ENCODE results near the gene TMEM81. TPM values are rescaled to one million over a fixed set of nuclear protein-coding genes. Genes with fewer than 3 reads are reported as not detected.

TMEM81 gene
- total RNA-seq, 1 experiment from 2014 or later = 4.2 TPM

- ChIA-PET POLR2A (interaction anchor here (0.6 to 6.9 kb wide), 5 partner anchors 16 to 507 kb away, joined by 3 to 53 read pairs (median 3); partner anchors contain the start of gene RBBP5), CTCF (interaction anchor here (0.8 to 10.7 kb wide), 8 partner anchors 12 to 270 kb away, joined by 3 to 182 read pairs (median 6); no protein-coding TSS in a partner anchor)
- peaks cover 22% of the 10 kb centered on the region for H3K4me1 Mint-ChIP-seq (ENCODE audit: insufficient read depth, unreplicated experiment)
- TF ChIP-seq CTCF (IDR thresholded peaks at IDR 0.05; ENCODE audit: unreplicated experiment) = no peak
- peak; percentile 36 for DNase-seq (ENCODE audit: unreplicated experiment)
- H3K27ac Mint-ChIP-seq (ENCODE audit: low read depth, unreplicated experiment) = no peak overlapping the region
- intact Hi-C loops (cut with micrococcal nuclease) = no loop called here
- H3K27me3 Mint-ChIP-seq (ENCODE audit: insufficient read depth, unreplicated experiment) = no peaks in the 10 kb centered on the region
- no TSS peak for BruUV-seq (replicated peaks)
- no peak overlapping the region for H3K4me3 Mint-ChIP-seq (ENCODE audit: unreplicated experiment)
- H3K36me3 Mint-ChIP-seq (ENCODE audit: insufficient read depth, unreplicated experiment) = peaks cover 13% of the 10 kb centered on the region
- H3K9me3 Mint-ChIP-seq (ENCODE audit: unreplicated experiment) = no peaks in the 10 kb centered on the region
Measured at GRCh38 chr1:205077934-205078311, 6.3 kb downstream of the TMEM81 start.

GRCh38 chr1:205077158-205077933, 6.9 kb downstream of the TMEM81 start:
- H3K9me3 Mint-ChIP-seq (ENCODE audit: unreplicated experiment) = no peaks in the 10 kb centered on the region
- no peak overlapping the region for H3K4me3 Mint-ChIP-seq (ENCODE audit: unreplicated experiment)
- CTCF ChIA-PET = interaction anchor here (0.8 to 10.7 kb wide), 9 partner anchors 11 to 270 kb away, joined by 3 to 182 read pairs (median 7); no protein-coding TSS in a partner anchor
- no TSS peak for BruUV-seq (replicated peaks)
- DNase-seq (ENCODE audit: unreplicated experiment) = no peak
- H3K4me1 Mint-ChIP-seq (ENCODE audit: insufficient read depth, unreplicated experiment) = peaks cover 28% of the 10 kb centered on the region
- POLR2A ChIA-PET = interaction anchor here (0.6 to 6.9 kb wide), 5 partner anchors 17 to 506 kb away, joined by 3 to 53 read pairs (median 3); partner anchors contain the start of gene RBBP5
- no peaks in the 10 kb centered on the region for H3K27me3 Mint-ChIP-seq (ENCODE audit: insufficient read depth, unreplicated experiment)
- H3K36me3 Mint-ChIP-seq (ENCODE audit: insufficient read depth, unreplicated experiment) = peaks cover 8% of the 10 kb centered on the region
- no peak for TF ChIP-seq CTCF (IDR thresholded peaks at IDR 0.05; ENCODE audit: unreplicated experiment)
- intact Hi-C loops (cut with micrococcal nuclease) = no loop called here
- no peak overlapping the region for H3K27ac Mint-ChIP-seq (ENCODE audit: low read depth, unreplicated experiment)

- TF ChIP-seq CTCF (IDR thresholded peaks at IDR 0.05; ENCODE audit: unreplicated experiment) = no peak
- ChIA-PET POLR2A (interaction anchor here (1.1 to 6.9 kb wide), 5 partner anchors 8 to 46 kb away, joined by 3 to 53 read pairs (median 6); partner anchors contain the start of gene RBBP5), CTCF (interaction anchor here (0.6 to 10.7 kb wide), 10 partner anchors 10 to 180 kb away, joined by 3 to 182 read pairs (median 6); no protein-coding TSS in a partner anchor)
- Mint-ChIP-seq H3K27ac (ENCODE audit: low read depth, unreplicated experiment) (no peak overlapping the region), H3K4me3 (ENCODE audit: unreplicated experiment) (no peak overlapping the region), H3K9me3 (ENCODE audit: unreplicated experiment) (no peaks in the 10 kb centered on the region), H3K4me1 (ENCODE audit: insufficient read depth, unreplicated experiment) (peaks cover 29% of the 10 kb centered on the region), H3K27me3 (ENCODE audit: insufficient read depth, unreplicated experiment) (no peaks in the 10 kb centered on the region), H3K36me3 (ENCODE audit: insufficient read depth, unreplicated experiment) (no peaks in the 10 kb centered on the region)
- no TSS peak for BruUV-seq (replicated peaks)
- intact Hi-C loops (cut with micrococcal nuclease) = no loop called here
- no peak for DNase-seq (ENCODE audit: unreplicated experiment)
Measured at GRCh38 chr1:205076245-205076761, 8.0 kb downstream of the TMEM81 start.

- TF ChIP-seq CTCF (IDR thresholded peaks at IDR 0.05; ENCODE audit: unreplicated experiment) = no peak
- no peak for DNase-seq (ENCODE audit: unreplicated experiment)
- Mint-ChIP-seq H3K36me3 (ENCODE audit: insufficient read depth, unreplicated experiment) (no peaks in the 10 kb centered on the region), H3K9me3 (ENCODE audit: unreplicated experiment) (no peaks in the 10 kb centered on the region), H3K4me3 (ENCODE audit: unreplicated experiment) (no peak overlapping the region), H3K4me1 (ENCODE audit: insufficient read depth, unreplicated experiment) (peaks cover 29% of the 10 kb centered on the region), H3K27ac (ENCODE audit: low read depth, unreplicated experiment) (no peak overlapping the region), H3K27me3 (ENCODE audit: insufficient read depth, unreplicated experiment) (no peaks in the 10 kb centered on the region)
- BruUV-seq (replicated peaks) = no TSS peak
- intact Hi-C loops (cut with micrococcal nuclease) = no loop called here
- ChIA-PET CTCF (interaction anchor here (0.6 to 10.7 kb wide), 11 partner anchors 10 to 180 kb away, joined by 3 to 182 read pairs (median 6); no protein-coding TSS in a partner anchor), POLR2A (interaction anchor here (1.0 to 6.9 kb wide), 6 partner anchors 8 to 46 kb away, joined by 3 to 53 read pairs (median 4); partner anchors contain the start of gene RBBP5)
Measured at GRCh38 chr1:205075642-205076155, 8.6 kb downstream of the TMEM81 start.

All from MCF 10A (cell line).